ENCODE results near the gene RNF11.
"Not testable (repeated sequence)": the region's sequence is repeated elsewhere in the genome, so short reads cannot be mapped to it uniquely, and the experiment has no call there.

DNA sequence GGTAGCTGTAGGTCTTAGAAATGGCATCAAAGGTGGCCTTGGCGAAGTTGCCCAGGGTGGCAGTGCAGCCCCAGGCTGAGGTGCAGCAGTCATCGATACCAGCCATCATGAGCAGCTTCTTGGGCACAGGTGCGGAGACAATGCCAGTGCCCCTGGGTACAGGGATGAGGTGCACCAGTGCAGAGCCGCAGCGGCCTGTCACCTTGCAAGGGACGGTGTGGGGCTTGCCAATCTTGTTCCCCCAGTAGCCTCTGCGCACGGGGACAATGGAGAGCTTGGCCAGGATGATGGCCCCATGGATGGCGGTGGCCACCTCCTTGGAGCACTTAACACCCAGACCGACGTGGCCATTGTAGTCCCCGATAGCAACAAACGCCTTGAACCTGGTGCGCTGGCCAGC, 14.7 kb downstream of the RNF11 start:
- not testable (repeated sequence) for TF ChIP-seq CTCF (IDR thresholded peaks at IDR 0.05; ENCODE audit: poor library complexity, severe bottlenecking); EZH2 (IDR thresholded peaks at IDR 0.05; ENCODE audit: borderline replicate concordance, insufficient read depth, low read length, poor library complexity, severe bottlenecking); SMC3 (conservative IDR thresholded peaks at IDR 0.05; ENCODE audit: poor library complexity); POLR2AphosphoS5 (IDR thresholded peaks at IDR 0.05); RAD21 (conservative IDR thresholded peaks at IDR 0.05); EP300 (conservative IDR thresholded peaks at IDR 0.05; ENCODE audit: poor library complexity, severe bottlenecking); TAF1 (IDR thresholded peaks at IDR 0.05; ENCODE audit: low read depth); MXI1 (conservative IDR thresholded peaks at IDR 0.05; ENCODE audit: poor library complexity, severe bottlenecking)
- TF ChIP-seq, protein P1, sequence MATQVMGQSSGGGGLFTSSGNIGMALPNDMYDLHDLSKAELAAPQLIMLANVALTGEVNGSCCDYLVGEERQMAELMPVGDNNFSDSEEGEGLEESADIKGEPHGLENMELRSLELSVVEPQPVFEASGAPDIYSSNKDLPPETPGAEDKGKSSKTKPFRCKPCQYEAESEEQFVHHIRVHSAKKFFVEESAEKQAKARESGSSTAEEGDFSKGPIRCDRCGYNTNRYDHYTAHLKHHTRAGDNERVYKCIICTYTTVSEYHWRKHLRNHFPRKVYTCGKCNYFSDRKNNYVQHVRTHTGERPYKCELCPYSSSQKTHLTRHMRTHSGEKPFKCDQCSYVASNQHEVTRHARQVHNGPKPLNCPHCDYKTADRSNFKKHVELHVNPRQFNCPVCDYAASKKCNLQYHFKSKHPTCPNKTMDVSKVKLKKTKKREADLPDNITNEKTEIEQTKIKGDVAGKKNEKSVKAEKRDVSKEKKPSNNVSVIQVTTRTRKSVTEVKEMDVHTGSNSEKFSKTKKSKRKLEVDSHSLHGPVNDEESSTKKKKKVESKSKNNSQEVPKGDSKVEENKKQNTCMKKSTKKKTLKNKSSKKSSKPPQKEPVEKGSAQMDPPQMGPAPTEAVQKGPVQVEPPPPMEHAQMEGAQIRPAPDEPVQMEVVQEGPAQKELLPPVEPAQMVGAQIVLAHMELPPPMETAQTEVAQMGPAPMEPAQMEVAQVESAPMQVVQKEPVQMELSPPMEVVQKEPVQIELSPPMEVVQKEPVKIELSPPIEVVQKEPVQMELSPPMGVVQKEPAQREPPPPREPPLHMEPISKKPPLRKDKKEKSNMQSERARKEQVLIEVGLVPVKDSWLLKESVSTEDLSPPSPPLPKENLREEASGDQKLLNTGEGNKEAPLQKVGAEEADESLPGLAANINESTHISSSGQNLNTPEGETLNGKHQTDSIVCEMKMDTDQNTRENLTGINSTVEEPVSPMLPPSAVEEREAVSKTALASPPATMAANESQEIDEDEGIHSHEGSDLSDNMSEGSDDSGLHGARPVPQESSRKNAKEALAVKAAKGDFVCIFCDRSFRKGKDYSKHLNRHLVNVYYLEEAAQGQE (IDR thresholded peaks at IDR 0.05; ENCODE audit: borderline replicate concordance), result not testable (repeated sequence)
